ENCODE measurements around the gene RRAD. TPM values are rescaled to one million over a fixed set of nuclear protein-coding genes. Genes with fewer than 3 reads are reported as not detected.

Gene RRAD
- polyA plus RNA-seq, 1 experiment: 3.8 TPM

- DNase-seq (ENCODE audit: low read depth): no peak
- POLR2A ChIA-PET: no interaction called here
Observed at GRCh38 chr16:66927918-66928649, 2.7 kb upstream of the RRAD start.

GRCh38 chr16:66926961-66927436 is 1.7 kb upstream of the RRAD start:
- peak; percentile 61 for DNase-seq (ENCODE audit: low read depth)
- ChIA-PET POLR2A (no interaction called here), CTCF (interaction anchor here (0.7 to 5.4 kb wide), 10 partner anchors 11 to 258 kb away, joined by 3 to 118 read pairs (median 4); no protein-coding TSS in a partner anchor)
- Histone ChIP-seq H3K27me3 (ENCODE audit: control insufficient read depth, insufficient read depth, low read length) (peaks cover 1% of the 10 kb centered on the region; the same call in 1 of the 2 replicates), H3K4me3 (ENCODE audit: low read depth, low read length) (no peak overlapping the region), H3K36me3 (ENCODE audit: control insufficient read depth, insufficient read depth, low read length) (no peaks in the 10 kb centered on the region)
- no peak for TF ChIP-seq CTCF (IDR thresholded peaks at IDR 0.05; ENCODE audit: insufficient read depth, low read depth, low read length)

More at GRCh38 chr16:66927918-66928649, 2.7 kb upstream of the RRAD start:
- H3K4me3 ChIP-seq (ENCODE audit: low read depth, low read length): no peak overlapping the region
- CTCF ChIA-PET: interaction anchor here (0.6 to 5.4 kb wide), 14 partner anchors 10 to 522 kb away, joined by 3 to 118 read pairs (median 4); partner anchors contain the start of gene CDH16
- TF ChIP-seq CTCF (IDR thresholded peaks at IDR 0.05; ENCODE audit: insufficient read depth, low read depth, low read length): no peak
- H3K36me3 ChIP-seq (ENCODE audit: control insufficient read depth, insufficient read depth, low read length): peaks cover 6% of the 10 kb centered on the region; the same call in 1 of the 2 replicates
- peaks cover 1% of the 10 kb centered on the region; the same call in 1 of the 2 replicates for H3K27me3 ChIP-seq (ENCODE audit: control insufficient read depth, insufficient read depth, low read length)

- ChIA-PET CTCF (interaction anchor here (0.7 to 5.4 kb wide), 8 partner anchors 16 to 259 kb away, joined by 3 to 118 read pairs (median 4); no protein-coding TSS in a partner anchor), POLR2A (no interaction called here)
- peaks cover 2% of the 10 kb centered on the region; the same call in 1 of the 2 replicates for H3K27me3 ChIP-seq (ENCODE audit: control insufficient read depth, insufficient read depth, low read length)
- no peak for DNase-seq (ENCODE audit: low read depth)
- no peak for TF ChIP-seq CTCF (IDR thresholded peaks at IDR 0.05; ENCODE audit: insufficient read depth, low read depth, low read length)
- H3K4me3 ChIP-seq (ENCODE audit: low read depth, low read length): no peak overlapping the region
- no peaks in the 10 kb centered on the region for H3K36me3 ChIP-seq (ENCODE audit: control insufficient read depth, insufficient read depth, low read length)
Observed at GRCh38 chr16:66926171-66926947, 1.0 kb upstream of the RRAD start.

- Histone ChIP-seq H3K27me3 (ENCODE audit: control insufficient read depth, insufficient read depth, low read length) (peaks cover 9% of the 10 kb centered on the region), H3K4me3 (ENCODE audit: low read depth, low read length) (peak overlapping the region; percentile 45), H3K36me3 (ENCODE audit: control insufficient read depth, insufficient read depth, low read length) (no peaks in the 10 kb centered on the region)
- TF ChIP-seq CTCF (IDR thresholded peaks at IDR 0.05; ENCODE audit: insufficient read depth, low read depth, low read length): no peak
- CTCF ChIA-PET: interaction anchor here (5.4 kb wide), 1 partner anchor 28 kb away, joined by 118 read pairs; no protein-coding TSS in a partner anchor
- DNase-seq (ENCODE audit: low read depth): no peak
- POLR2A ChIA-PET: no interaction called here
Observed at GRCh38 chr16:66924527-66925321, 611 bp downstream of the RRAD start.
